Ishikawa (cell line): Measurements from ENCODE around the gene ADGRL2.

Source experiments
- CREB1 ChIP-seq: IDR thresholded peaks from 2 replicates; pipeline ENCODE4 v1.6.1; 2012; ENCODE audit warnings: low read depth
- EGR1 ChIP-seq: IDR thresholded peaks from 2 replicates; pipeline ENCODE4 v1.6.1; 2012
- EP300 ChIP-seq: IDR thresholded peaks from 2 replicates; pipeline ENCODE4 v1.6.1; 2012; ENCODE audit warnings: borderline replicate concordance
- RAD21 ChIP-seq: IDR thresholded peaks from 2 replicates; pipeline ENCODE4 v1.6.1; 2012; ENCODE audit warnings: low read depth
- TAF1 ChIP-seq: IDR thresholded peaks from 2 replicates; pipeline ENCODE4 v1.6.1; 2012; ENCODE audit warnings: low read depth, mild to moderate bottlenecking
- YY1 ChIP-seq: IDR thresholded peaks from 2 replicates; pipeline ENCODE4 v1.6.1; 2012; ENCODE audit warnings: low read depth
- TF ChIP-seq, protein P1 (sequence below): IDR thresholded peaks from 2 replicates; pipeline ENCODE4 v1.6.1; 2012

DNA sequence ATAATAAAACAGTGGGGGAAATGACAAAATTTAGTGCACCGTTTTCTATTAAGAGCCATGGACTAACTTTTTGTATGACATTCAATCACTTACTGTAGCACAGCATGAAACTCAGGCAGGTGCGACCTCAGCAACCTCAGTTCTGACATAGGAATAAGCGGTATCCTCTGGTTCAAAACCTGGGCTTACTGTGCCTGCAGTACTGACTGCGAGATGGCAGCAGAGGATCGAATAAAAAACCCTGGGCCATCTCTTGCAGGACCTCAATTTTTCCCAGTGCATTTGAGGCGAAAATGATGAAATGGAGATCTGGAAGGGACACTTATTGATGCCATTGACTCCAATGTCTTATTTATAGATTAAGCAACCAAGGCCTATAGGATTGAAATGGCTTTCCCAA is 214.7 kb downstream of the ADGRL2 start:
- TF ChIP-seq TAF1: no peak
- TF ChIP-seq, protein P1, sequence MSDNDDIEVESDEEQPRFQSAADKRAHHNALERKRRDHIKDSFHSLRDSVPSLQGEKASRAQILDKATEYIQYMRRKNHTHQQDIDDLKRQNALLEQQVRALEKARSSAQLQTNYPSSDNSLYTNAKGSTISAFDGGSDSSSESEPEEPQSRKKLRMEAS: no peak
- TF ChIP-seq EP300: no peak
- TF ChIP-seq CREB1: no peak
- no peak for TF ChIP-seq YY1
- TF ChIP-seq EGR1: no peak
- no peak for TF ChIP-seq RAD21
